Activated T-cell treated with anti-CD3 and anti-CD28 coated beads, Interleukin-2, amount 50 U/mL, for 72 hours (primary cell): ENCODE data around the gene KYNU. TPM values are rescaled to one million over a fixed set of nuclear protein-coding genes. Genes with fewer than 3 reads are reported as not detected.

ENCODE experiments used
- ATAC-seq, 2 donors: fragments of 150-1000 bp; cut with Tn5 transposase; replicated peaks in 1 of 2; 2 replicates each; pipeline ENCODE4 v1.10.0; 2021; ENCODE audit warnings: moderate library complexity in 2 of 2, mild to moderate bottlenecking in 1 of 2
- DNase-seq, 2 donors: peaks; one replicate each; pipeline ENCODE4 v3.0.0; 2021 to 2022; ENCODE audit warnings: mixed read lengths in 1 of 2
- H3K27ac Mint-ChIP-seq: one replicate; pipeline ENCODE4 v1.8.0; 2022; ENCODE audit warnings: mild to moderate bottlenecking, moderate library complexity, mixed read lengths
- H3K27me3 Mint-ChIP-seq: one replicate; pipeline ENCODE4 v1.8.0; 2022; ENCODE audit warnings: low read depth, mixed read lengths
- H3K36me3 Mint-ChIP-seq, 2 donors: one replicate each; pipeline ENCODE4 v1.8.0; 2022; ENCODE audit warnings: mixed read lengths in 2 of 2, mild to moderate bottlenecking in 1 of 2; ENCODE audit not compliant: insufficient read depth in 2 of 2
- H3K4me1 Mint-ChIP-seq: one replicate; pipeline ENCODE4 v1.8.0; 2022; ENCODE audit warnings: low read depth, mixed read lengths
- H3K4me3 Mint-ChIP-seq, 2 donors: one replicate each; pipeline ENCODE4 v1.8.0; 2022; ENCODE audit warnings: mild to moderate bottlenecking in 2 of 2, mixed read lengths in 2 of 2, moderate library complexity in 2 of 2
- H3K9me3 Mint-ChIP-seq, 2 donors: one replicate each; pipeline ENCODE4 v1.8.0; 2022; ENCODE audit warnings: mixed read lengths in 2 of 2
- total RNA-seq, 2 donors: library from RNA; stranded (reverse); gene quantifications; one replicate each; pipeline ENCODE4 v1.2.3, GENCODE V29; 2022

KYNU gene
- total RNA-seq, 2 donors from 2014 or later, result 0.14 to 0.35 TPM

DNA sequence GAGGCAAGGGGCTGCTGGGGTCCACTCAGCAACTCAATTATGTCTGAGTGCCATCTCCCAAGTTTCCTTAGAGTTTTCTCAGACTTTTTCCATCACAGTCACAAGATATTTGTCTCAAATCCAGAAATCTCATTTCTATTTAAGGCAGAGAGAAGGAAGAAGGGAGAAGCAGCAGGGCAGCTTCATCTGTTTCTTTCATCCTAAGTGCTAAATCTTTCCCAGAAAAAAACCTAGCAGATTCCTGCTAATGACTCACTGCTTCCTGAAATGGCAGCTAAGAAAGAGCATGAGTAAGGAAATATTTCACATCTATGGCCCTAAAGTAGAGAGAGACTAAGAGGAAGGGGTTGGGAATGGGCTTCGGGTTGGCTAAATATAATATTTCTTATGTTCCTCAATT, 88.0 kb downstream of the KYNU start:
- no peaks in the 10 kb centered on the region for H3K4me1 Mint-ChIP-seq
- H3K9me3 Mint-ChIP-seq, result peaks cover 0 to 2% of the 10 kb centered on the region in 2 donors
- no peaks in the 10 kb centered on the region for H3K36me3 Mint-ChIP-seq
- H3K27me3 Mint-ChIP-seq, result no peaks in the 10 kb centered on the region
- H3K4me3 Mint-ChIP-seq, result no peak overlapping the region
- DNase-seq (no peak), ATAC-seq (no peak)
- no peak overlapping the region for H3K27ac Mint-ChIP-seq

DNA sequence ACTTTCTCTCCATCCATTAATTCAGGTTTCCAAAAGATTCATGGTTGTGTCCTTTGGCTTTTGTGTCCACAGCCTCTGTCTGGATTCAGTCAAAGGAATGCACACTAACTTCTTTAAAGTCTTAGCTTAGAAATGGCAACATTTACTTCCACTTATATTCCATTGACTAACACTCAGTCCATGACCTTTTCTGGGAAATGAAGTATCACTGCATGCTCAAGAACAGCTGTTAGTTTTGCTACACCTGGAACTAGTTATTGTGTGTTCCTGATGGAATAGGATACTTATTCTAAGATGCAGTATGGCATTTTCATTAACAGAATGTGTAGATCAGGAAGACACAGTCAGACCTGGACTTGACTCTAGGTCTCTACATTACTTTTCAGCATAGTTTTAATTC, 88.8 kb downstream of the KYNU start:
- H3K9me3 Mint-ChIP-seq, result peaks cover 0 to 2% of the 10 kb centered on the region in 2 donors
- DNase-seq (no peak), ATAC-seq (no peak)
- H3K4me1 Mint-ChIP-seq, result no peaks in the 10 kb centered on the region
- no peaks in the 10 kb centered on the region for H3K27me3 Mint-ChIP-seq
- H3K4me3 Mint-ChIP-seq, result no peak overlapping the region
- no peaks in the 10 kb centered on the region for H3K36me3 Mint-ChIP-seq
- H3K27ac Mint-ChIP-seq, result no peak overlapping the region

DNA sequence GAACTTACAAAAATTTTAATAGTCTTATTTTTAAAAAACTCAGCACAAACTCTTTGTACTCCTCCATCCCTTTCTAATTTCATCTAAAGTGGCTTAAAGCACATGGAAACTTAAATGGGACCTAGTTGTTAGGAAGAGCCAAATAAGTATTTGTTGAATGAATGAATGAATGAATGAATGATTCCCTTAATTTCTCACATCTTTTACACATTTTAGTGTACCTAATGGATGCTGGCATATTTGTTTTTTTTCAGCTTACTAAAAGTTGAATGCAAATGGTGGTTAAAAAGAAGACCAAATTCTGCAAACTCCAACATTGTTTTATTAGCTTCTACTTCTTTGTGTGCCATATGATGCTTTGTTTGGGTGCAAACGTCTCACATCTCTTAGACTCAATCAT, 89.6 kb downstream of the KYNU start:
- Mint-ChIP-seq H3K36me3 (no peaks in the 10 kb centered on the region), H3K27ac (no peak overlapping the region), H3K27me3 (no peaks in the 10 kb centered on the region), H3K4me3 (no peak overlapping the region), H3K9me3 (peaks cover 0 to 2% of the 10 kb centered on the region in 2 donors), H3K4me1 (no peaks in the 10 kb centered on the region)
- DNase-seq (no peak), ATAC-seq (no peak)

DNA sequence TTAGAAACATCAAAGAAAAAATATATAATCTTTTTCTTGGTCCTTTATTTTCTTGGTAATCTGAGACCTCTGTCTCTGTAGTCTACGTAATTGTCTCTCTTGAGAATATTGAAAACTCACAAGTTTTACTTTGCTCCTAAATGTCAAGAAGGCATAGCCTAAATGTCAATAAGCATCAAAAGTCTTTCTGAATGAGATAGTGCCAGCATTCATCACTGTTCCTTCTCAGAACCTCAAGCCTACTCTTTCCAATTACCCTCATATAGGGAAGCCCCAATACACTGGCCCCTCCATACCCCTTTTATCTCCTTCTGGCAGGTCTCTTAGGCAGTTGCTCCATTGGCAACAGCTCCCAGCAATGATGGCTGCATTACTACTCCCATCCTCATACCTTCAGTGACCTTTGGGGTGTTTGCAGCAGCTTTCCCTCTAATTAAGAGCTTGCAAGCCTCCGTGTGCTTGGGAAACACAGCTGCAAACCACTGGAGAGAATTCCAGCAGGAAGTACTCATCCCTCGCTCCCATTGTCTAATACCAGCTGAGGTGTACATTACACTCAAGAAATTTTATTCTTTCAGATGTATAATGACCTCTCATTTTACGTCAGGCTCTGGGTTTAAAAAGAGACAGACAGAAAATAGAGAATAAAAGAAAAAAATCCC, 95.8 kb downstream of the KYNU start:
- H3K36me3 Mint-ChIP-seq, result no peaks in the 10 kb centered on the region
- DNase-seq (no peak), ATAC-seq (no peak)
- no peak overlapping the region for H3K27ac Mint-ChIP-seq
- H3K4me3 Mint-ChIP-seq, result no peak overlapping the region
- H3K4me1 Mint-ChIP-seq, result no peaks in the 10 kb centered on the region
- no peaks in the 10 kb centered on the region for H3K9me3 Mint-ChIP-seq
- H3K27me3 Mint-ChIP-seq, result no peaks in the 10 kb centered on the region

DNA sequence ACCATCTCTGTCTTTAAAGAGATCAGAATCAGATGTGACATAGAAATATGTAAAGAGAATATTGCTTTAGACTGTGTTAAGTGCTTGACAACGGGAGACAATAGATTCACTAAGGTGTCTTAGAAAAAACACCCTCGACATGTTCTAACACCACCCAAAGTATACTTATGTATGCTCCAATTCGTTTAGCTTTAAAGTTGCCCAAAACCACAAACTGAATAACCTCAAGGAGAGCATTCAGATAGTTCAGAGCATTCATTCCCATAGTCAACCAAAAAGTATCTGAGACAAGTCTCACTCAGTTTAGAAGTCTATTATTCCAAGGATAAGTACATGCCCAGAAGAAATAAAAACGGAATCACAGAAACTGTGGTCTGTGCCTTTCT, 96.4 kb downstream of the KYNU start:
- Mint-ChIP-seq H3K9me3 (no peaks in the 10 kb centered on the region), H3K27ac (no peak overlapping the region), H3K4me1 (no peaks in the 10 kb centered on the region), H3K4me3 (no peak overlapping the region), H3K27me3 (no peaks in the 10 kb centered on the region), H3K36me3 (no peaks in the 10 kb centered on the region)
- ATAC-seq, result no peak
- DNase-seq, result no peak

DNA sequence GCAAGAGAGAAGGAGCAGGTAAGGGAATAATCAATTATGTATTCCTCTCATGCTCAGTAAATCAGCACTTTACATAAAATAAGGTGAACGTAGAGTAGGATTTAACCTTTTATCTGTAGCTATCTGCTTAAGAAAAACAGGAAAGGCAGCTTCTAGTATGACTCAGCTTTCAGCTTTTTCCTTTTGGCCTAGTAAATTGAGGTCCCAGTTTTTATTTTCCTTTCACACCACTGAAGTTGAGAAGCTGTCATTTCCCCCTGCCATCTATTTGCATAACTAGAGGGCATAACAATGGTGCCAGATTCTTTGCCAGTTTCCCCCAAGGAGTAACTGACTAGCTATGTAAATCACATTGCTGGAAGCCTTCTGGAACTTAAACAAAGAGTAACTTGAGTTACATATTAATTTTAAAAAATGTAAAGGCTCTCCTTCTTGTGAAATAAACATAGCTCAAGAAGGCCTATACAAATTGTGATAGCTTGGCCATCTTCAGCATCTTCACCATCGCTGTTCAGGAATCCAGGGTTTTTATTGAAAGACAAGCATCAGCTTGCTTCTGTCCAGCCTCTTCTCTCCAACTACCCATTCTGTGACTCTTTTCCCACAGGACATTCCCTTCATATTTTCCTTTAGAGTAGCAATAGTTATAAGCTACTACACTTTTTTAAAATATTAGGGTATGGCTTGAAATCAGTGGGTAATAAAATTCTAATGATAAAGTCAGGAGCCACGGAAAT, 97.0 kb downstream of the KYNU start:
- ATAC-seq (no peak), DNase-seq (no peak)
- Mint-ChIP-seq H3K36me3 (no peaks in the 10 kb centered on the region), H3K27ac (no peak overlapping the region), H3K27me3 (no peaks in the 10 kb centered on the region), H3K4me3 (no peak overlapping the region), H3K9me3 (no peaks in the 10 kb centered on the region), H3K4me1 (no peaks in the 10 kb centered on the region)

DNA sequence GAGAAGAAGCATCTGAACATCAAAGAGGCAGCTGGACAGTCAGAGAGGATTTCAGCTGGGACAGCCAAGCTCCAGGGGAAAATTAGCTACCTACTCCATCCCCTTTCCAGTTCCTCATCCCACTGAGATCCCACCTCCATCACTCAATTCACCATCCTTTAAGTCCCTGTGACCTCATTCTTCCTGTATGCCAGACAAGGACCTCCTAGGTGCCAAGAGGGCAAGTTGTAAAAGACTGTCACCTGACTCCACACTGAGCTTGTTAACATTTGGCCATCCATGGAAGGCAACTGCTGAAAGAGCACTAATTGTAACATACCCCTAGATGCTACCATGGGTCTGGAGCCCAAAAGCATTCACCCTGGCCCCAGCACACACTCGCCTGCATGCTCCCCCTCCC, 97.8 kb downstream of the KYNU start:
- H3K4me1 Mint-ChIP-seq, result no peaks in the 10 kb centered on the region
- ATAC-seq, result no peak
- no peaks in the 10 kb centered on the region for H3K27me3 Mint-ChIP-seq
- no peaks in the 10 kb centered on the region for H3K9me3 Mint-ChIP-seq
- no peaks in the 10 kb centered on the region for H3K36me3 Mint-ChIP-seq
- DNase-seq, result no peak
- H3K4me3 Mint-ChIP-seq, result no peak overlapping the region
- no peak overlapping the region for H3K27ac Mint-ChIP-seq

DNA sequence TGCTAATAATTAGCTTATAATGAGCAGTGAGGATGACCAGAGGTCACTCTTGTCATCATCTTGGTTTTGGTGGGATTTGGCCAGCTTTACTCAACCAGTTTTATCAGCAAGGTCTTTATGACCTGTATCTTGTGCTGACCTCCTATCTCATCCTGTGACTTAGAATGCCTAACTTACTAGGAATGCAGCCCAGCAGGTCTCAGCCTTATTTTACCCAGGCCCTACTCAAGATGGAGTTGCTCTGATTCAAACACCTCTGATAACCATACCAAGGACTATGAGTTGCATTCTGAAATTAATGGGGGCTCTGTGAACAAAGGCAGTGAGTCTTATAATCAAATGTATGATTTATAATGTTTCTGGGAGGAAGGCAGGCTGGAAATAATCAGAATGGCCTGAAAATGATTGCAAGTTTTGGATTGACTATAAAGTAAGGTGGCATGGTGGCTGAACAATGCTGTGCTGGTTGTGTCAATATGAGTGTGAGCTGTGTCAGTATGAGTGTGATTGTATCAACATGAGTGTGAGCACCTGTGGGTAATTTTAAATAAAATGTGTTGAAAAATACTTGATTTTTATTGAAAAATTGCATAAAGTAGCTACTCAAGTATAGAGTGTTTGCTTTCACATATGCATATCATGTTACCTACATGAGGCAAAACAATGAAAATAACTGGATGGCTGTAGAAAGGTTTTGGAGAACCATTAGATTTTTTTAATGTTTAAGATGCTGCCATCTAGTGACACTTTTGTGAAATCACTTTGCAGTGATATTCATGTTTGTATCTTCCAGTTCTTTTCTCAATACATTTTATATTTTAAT, 103.0 kb downstream of the KYNU start:
- H3K4me1 Mint-ChIP-seq, result no peaks in the 10 kb centered on the region
- no peaks in the 10 kb centered on the region for H3K36me3 Mint-ChIP-seq
- H3K4me3 Mint-ChIP-seq, result no peak overlapping the region
- H3K27me3 Mint-ChIP-seq, result no peaks in the 10 kb centered on the region
- peak in 1 of 2 donors; percentile 3 for DNase-seq
- H3K27ac Mint-ChIP-seq, result no peak overlapping the region
- H3K9me3 Mint-ChIP-seq, result no peaks in the 10 kb centered on the region
- ATAC-seq, result peak; percentile 69 to 87

DNA sequence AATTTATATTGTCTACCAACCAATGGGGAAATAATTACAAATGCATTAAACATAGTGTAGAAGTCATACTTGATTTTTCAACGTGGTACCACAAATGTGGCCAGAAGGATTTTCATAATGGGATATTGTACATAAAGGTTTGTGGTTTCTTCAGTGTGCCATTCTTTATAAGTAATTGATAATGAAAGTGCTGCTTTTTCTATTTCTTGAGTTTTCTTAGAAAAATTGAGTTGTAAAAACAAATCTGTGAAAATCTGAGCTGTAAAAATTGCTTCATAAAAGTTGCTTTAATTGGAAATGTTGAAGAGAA, 103.6 kb downstream of the KYNU start:
- ATAC-seq (no peak), DNase-seq (no peak)
- H3K27ac Mint-ChIP-seq, result no peak overlapping the region
- no peaks in the 10 kb centered on the region for H3K36me3 Mint-ChIP-seq
- no peaks in the 10 kb centered on the region for H3K9me3 Mint-ChIP-seq
- no peaks in the 10 kb centered on the region for H3K4me1 Mint-ChIP-seq
- H3K27me3 Mint-ChIP-seq, result no peaks in the 10 kb centered on the region
- H3K4me3 Mint-ChIP-seq, result no peak overlapping the region

DNA sequence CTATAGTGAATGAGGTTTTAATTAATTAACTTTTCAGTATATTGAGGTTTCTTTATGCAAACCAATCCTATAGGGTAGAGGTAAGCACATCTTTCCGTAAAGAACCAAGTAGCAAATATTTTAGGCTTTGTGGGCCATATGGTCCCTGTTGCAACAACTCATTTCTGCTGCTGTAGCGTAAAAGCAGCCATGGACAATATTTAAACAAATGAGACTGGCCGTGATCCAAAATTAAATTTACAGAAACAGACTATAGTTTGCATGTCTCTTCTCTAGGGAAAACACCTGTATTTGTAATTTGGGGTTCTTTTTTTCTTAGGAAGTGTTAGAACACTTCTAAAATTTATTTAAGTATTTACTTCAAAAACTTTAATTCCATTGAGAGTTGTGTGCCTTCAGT, 104.3 kb downstream of the KYNU start:
- no peaks in the 10 kb centered on the region for H3K9me3 Mint-ChIP-seq
- ATAC-seq (no peak), DNase-seq (no peak)
- no peaks in the 10 kb centered on the region for H3K4me1 Mint-ChIP-seq
- no peak overlapping the region for H3K27ac Mint-ChIP-seq
- H3K27me3 Mint-ChIP-seq, result no peaks in the 10 kb centered on the region
- no peak overlapping the region for H3K4me3 Mint-ChIP-seq
- no peaks in the 10 kb centered on the region for H3K36me3 Mint-ChIP-seq

DNA sequence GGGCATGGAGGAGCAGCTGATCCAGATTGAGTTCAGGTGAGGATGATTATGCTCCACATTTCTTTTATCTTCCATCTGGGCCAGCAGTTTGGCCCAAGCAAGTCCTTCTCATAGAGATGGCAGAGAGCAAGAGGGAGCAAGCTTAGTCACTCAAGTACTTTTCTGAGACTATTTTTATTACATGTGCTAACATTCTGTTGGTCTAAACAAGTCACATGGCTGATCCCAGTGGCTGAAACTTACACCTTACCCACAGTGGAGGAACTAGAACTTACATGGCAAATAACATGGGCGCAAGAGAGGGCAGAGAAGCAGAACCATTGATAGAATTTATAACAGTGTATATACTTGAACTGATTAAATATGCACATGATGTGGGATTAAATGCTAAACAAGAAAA, 105.7 kb downstream of the KYNU start:
- no peak for DNase-seq
- no peak overlapping the region for H3K4me3 Mint-ChIP-seq
- no peaks in the 10 kb centered on the region for H3K9me3 Mint-ChIP-seq
- no peak for ATAC-seq
- no peaks in the 10 kb centered on the region for H3K4me1 Mint-ChIP-seq
- H3K27ac Mint-ChIP-seq, result no peak overlapping the region
- H3K36me3 Mint-ChIP-seq, result no peaks in the 10 kb centered on the region
- H3K27me3 Mint-ChIP-seq, result no peaks in the 10 kb centered on the region

DNA sequence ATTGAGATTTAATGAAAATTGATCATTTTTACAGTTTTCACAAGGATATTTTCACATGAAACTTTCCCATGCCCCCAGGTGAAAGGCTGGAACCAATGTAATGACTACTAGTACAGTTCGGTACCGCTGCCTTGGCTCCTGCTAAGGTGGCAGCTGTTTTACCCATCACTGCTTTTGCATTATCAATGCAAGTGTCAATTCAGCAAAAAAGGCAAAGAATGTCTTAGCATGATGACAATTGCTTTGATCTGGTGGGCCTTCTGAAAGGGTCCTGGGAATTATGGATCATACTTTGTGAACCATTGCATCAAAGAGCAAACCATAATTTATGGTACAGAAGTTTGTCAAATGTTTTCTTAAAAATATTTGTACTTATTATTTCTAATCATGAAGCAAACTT, 107.2 kb downstream of the KYNU start:
- no peak overlapping the region for H3K4me3 Mint-ChIP-seq
- no peaks in the 10 kb centered on the region for H3K4me1 Mint-ChIP-seq
- H3K27me3 Mint-ChIP-seq, result no peaks in the 10 kb centered on the region
- no peak for ATAC-seq
- no peak for DNase-seq
- no peaks in the 10 kb centered on the region for H3K9me3 Mint-ChIP-seq
- H3K36me3 Mint-ChIP-seq, result no peaks in the 10 kb centered on the region
- H3K27ac Mint-ChIP-seq, result no peak overlapping the region

DNA sequence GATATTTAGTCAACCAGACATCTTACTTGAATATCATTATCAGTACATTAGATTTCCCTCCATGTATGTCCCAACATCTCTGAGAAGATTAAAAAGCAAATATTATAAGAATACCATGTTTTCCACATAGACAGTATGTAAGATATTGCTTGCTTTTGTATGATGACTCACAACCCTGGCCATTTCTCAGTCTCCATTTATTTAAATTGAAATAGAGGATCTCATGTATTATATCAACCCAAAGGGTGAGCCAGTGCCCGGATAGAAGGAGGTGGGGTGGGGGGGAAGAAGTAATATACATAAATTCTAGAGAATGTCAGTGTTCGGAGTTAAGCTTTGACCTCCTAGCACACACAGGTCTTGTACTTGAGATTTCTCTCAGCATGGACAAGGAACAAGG, 109.6 kb downstream of the KYNU start:
- H3K4me3 Mint-ChIP-seq, result no peak overlapping the region

More for the DNA sequence above, 109.6 kb downstream of the KYNU start:
- Mint-ChIP-seq H3K9me3 (no peaks in the 10 kb centered on the region), H3K36me3 (no peaks in the 10 kb centered on the region), H3K4me1 (no peaks in the 10 kb centered on the region), H3K27me3 (no peaks in the 10 kb centered on the region), H3K27ac (no peak overlapping the region)
- DNase-seq (no peak), ATAC-seq (no peak)
